Panc1 (cell line): ENCODE measurements around the gene WFDC12.

Source experiments
- POLR2AphosphoS5 ChIP-seq: IDR thresholded peaks from 2 replicates; pipeline ENCODE4 v1.6.1; 2012; ENCODE audit warnings: mild to moderate bottlenecking, low read depth, low read length, moderate library complexity
- SIN3A ChIP-seq: IDR thresholded peaks from 2 replicates; pipeline ENCODE4 v1.6.1; 2012; ENCODE audit warnings: low read depth, mild to moderate bottlenecking, low read length, moderate library complexity, borderline replicate concordance; ENCODE audit not compliant: insufficient read depth
- TCF7L2 ChIP-seq: IDR thresholded peaks from 2 replicates; pipeline ENCODE4 v1.6.1; 2011; ENCODE audit warnings: mild to moderate bottlenecking, low read depth, low read length, inconsistent platforms
- TF ChIP-seq, protein P1 (sequence below): fragments of 450-650 bp; IDR thresholded peaks from 2 replicates; pipeline ENCODE4 v1.5.1; 2017; ENCODE audit warnings: mild to moderate bottlenecking
- TF ChIP-seq, protein P2 (sequence below), 2 experiments: IDR thresholded peaks; 2 replicates each; pipeline ENCODE4 v1.6.1; 2011 to 2012; ENCODE audit warnings: low read depth in 2 of 2, control low read depth in 1 of 2, low read length in 1 of 2, mild to moderate bottlenecking in 1 of 2, moderate library complexity in 1 of 2; ENCODE audit not compliant: insufficient read depth in 1 of 2

DNA sequence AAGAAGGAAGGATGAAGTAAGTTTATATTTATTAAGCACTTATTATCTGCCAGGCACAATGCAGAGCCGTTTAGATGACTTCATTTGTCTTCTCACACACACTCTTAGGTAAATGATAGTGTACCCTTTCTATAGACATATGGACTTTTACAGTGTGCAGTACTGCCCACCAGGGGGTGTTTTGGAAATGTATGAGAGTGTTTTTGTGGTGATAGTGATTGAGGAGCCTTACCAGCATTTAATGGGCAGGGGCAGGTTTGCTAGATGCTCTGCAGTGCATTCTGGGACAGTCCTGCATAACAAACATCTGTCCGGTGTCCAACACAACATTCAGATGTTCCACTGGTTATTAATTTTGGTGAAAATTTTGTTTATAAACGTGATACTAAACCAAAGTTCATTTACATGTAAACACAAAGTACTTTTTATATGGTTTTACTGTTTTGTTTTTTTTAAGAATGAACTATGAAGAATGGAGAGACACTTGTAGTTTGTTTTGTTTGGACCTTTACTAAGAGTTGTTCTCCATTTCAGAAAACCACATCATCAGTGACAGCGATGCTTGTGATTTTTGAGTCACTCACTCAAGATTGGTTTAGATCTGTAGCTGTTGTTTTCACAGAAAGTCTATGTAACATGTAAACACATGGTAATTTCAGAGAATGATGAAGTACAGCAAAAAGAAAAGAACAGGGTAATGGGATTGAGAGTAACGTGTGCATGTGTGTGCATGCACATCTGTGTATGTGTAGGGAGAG is 43.2 kb downstream of the WFDC12 start:
- TF ChIP-seq, protein P1, sequence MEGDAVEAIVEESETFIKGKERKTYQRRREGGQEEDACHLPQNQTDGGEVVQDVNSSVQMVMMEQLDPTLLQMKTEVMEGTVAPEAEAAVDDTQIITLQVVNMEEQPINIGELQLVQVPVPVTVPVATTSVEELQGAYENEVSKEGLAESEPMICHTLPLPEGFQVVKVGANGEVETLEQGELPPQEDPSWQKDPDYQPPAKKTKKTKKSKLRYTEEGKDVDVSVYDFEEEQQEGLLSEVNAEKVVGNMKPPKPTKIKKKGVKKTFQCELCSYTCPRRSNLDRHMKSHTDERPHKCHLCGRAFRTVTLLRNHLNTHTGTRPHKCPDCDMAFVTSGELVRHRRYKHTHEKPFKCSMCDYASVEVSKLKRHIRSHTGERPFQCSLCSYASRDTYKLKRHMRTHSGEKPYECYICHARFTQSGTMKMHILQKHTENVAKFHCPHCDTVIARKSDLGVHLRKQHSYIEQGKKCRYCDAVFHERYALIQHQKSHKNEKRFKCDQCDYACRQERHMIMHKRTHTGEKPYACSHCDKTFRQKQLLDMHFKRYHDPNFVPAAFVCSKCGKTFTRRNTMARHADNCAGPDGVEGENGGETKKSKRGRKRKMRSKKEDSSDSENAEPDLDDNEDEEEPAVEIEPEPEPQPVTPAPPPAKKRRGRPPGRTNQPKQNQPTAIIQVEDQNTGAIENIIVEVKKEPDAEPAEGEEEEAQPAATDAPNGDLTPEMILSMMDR = peak; percentile 45
- TF ChIP-seq TCF7L2 = no peak
- TF ChIP-seq, protein P2, sequence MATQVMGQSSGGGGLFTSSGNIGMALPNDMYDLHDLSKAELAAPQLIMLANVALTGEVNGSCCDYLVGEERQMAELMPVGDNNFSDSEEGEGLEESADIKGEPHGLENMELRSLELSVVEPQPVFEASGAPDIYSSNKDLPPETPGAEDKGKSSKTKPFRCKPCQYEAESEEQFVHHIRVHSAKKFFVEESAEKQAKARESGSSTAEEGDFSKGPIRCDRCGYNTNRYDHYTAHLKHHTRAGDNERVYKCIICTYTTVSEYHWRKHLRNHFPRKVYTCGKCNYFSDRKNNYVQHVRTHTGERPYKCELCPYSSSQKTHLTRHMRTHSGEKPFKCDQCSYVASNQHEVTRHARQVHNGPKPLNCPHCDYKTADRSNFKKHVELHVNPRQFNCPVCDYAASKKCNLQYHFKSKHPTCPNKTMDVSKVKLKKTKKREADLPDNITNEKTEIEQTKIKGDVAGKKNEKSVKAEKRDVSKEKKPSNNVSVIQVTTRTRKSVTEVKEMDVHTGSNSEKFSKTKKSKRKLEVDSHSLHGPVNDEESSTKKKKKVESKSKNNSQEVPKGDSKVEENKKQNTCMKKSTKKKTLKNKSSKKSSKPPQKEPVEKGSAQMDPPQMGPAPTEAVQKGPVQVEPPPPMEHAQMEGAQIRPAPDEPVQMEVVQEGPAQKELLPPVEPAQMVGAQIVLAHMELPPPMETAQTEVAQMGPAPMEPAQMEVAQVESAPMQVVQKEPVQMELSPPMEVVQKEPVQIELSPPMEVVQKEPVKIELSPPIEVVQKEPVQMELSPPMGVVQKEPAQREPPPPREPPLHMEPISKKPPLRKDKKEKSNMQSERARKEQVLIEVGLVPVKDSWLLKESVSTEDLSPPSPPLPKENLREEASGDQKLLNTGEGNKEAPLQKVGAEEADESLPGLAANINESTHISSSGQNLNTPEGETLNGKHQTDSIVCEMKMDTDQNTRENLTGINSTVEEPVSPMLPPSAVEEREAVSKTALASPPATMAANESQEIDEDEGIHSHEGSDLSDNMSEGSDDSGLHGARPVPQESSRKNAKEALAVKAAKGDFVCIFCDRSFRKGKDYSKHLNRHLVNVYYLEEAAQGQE (IDR thresholded peaks at IDR 0.05; ENCODE audit: insufficient read depth in 1 of 2, low read depth in 2 of 2, low read length in 1 of 2) = no peak
- TF ChIP-seq POLR2AphosphoS5 = no peak
- no peak for TF ChIP-seq SIN3A
